Activated naive CD4-positive, alpha-beta T cell treated with anti-CD3 and anti-CD28 coated beads for 36 hours (primary cell): Measurements from ENCODE around the gene RALGAPA1. TPM values are rescaled to one million over a fixed set of nuclear protein-coding genes. Genes with fewer than 3 reads are reported as not detected.

Experiments
- CTCF ChIA-PET: fragments of 350-600 bp; sonication (Branson Sonifier 250); formaldehyde crosslinking; loops from one replicate; lab custom pipeline; 2021; ENCODE audit warnings: antibody characterized with exemption; lab: Charles Lee
- DNase-seq: peaks from one replicate; pipeline ENCODE4 v3.0.0-alpha.2; 2020
- H3K27ac Mint-ChIP-seq: one replicate; pipeline ENCODE4 v1.8.0; 2021; ENCODE audit warnings: mild to moderate bottlenecking, mixed read lengths
- H3K27me3 Mint-ChIP-seq: one replicate; pipeline ENCODE4 v1.8.0; 2021; ENCODE audit warnings: low read depth, mixed read lengths
- H3K36me3 Mint-ChIP-seq: one replicate; pipeline ENCODE4 v1.8.0; 2021; ENCODE audit warnings: low read depth, mixed read lengths
- H3K4me1 Mint-ChIP-seq: one replicate; pipeline ENCODE4 v1.8.0; 2021; ENCODE audit warnings: low read depth, mixed read lengths
- H3K4me3 Mint-ChIP-seq: one replicate; pipeline ENCODE4 v1.8.0; 2021; ENCODE audit warnings: mild to moderate bottlenecking, moderate library complexity, mixed read lengths
- H3K9me3 Mint-ChIP-seq: one replicate; pipeline ENCODE4 v1.8.0; 2021; ENCODE audit warnings: mixed read lengths
- intact Hi-C: fragments of 100-400 bp; cut with micrococcal nuclease; formaldehyde crosslinking; loops from one replicate; pipeline ENCODE4 v1.15.1; 2023
- total RNA-seq, 2 experiments: library from RNA; stranded (reverse); gene quantifications; one replicate each; pipeline ENCODE4 v1.2.3, GENCODE V29; 2021

The RALGAPA1 gene
- total RNA-seq, 2 experiments from 2014 or later: 18.6 to 21.0 TPM

- DNase-seq: no peak
- no peaks in the 10 kb centered on the region for H3K27me3 Mint-ChIP-seq
- H3K4me1 Mint-ChIP-seq: no peaks in the 10 kb centered on the region
- CTCF ChIA-PET: no interaction called here
- H3K36me3 Mint-ChIP-seq: peaks cover 10% of the 10 kb centered on the region
- H3K9me3 Mint-ChIP-seq: no peaks in the 10 kb centered on the region
- H3K4me3 Mint-ChIP-seq: no peak overlapping the region
- H3K27ac Mint-ChIP-seq: no peak overlapping the region
- intact Hi-C loops: no loop called here
Measured at GRCh38 chr14:35543006-35543405, 266.1 kb downstream of the RALGAPA1 start.

- no peak overlapping the region for H3K27ac Mint-ChIP-seq
- H3K4me3 Mint-ChIP-seq: no peak overlapping the region
- CTCF ChIA-PET: no interaction called here
- no peak for DNase-seq
- H3K9me3 Mint-ChIP-seq: no peaks in the 10 kb centered on the region
- H3K36me3 Mint-ChIP-seq: peaks cover 10% of the 10 kb centered on the region
- peaks cover 19% of the 10 kb centered on the region for H3K27me3 Mint-ChIP-seq
- intact Hi-C loops: loop anchor here (10.0 kb wide), 1 partner anchor 245 kb away; the partner anchor contains the start of gene PSMA6
- peaks cover 6% of the 10 kb centered on the region for H3K4me1 Mint-ChIP-seq
Measured at GRCh38 chr14:35539969-35540368, 269.1 kb downstream of the RALGAPA1 start.

- Mint-ChIP-seq H3K9me3 (no peaks in the 10 kb centered on the region), H3K4me1 (peaks cover 10% of the 10 kb centered on the region), H3K27ac (no peak overlapping the region), H3K4me3 (no peak overlapping the region), H3K27me3 (peaks cover 46% of the 10 kb centered on the region), H3K36me3 (peaks cover 5% of the 10 kb centered on the region)
- intact Hi-C loops: loop anchor here (2.0 to 10.0 kb wide), 4 partner anchors 97 to 291 kb away; partner anchors contain the start of genes BRMS1L, PSMA6 and RALGAPA1
- no peak for DNase-seq
- CTCF ChIA-PET: no interaction called here
Measured at GRCh38 chr14:35535483-35536112, 273.5 kb downstream of the RALGAPA1 start.

- Mint-ChIP-seq H3K4me3 (peak overlapping the region; percentile 63), H3K27me3 (peaks cover 50% of the 10 kb centered on the region), H3K36me3 (peaks cover 4% of the 10 kb centered on the region), H3K27ac (no peak overlapping the region), H3K9me3 (no peaks in the 10 kb centered on the region), H3K4me1 (peaks cover 10% of the 10 kb centered on the region)
- CTCF ChIA-PET: no interaction called here
- peak; percentile 78 for DNase-seq
- intact Hi-C loops: loop anchor here (2.0 to 10.0 kb wide), 4 partner anchors 96 to 292 kb away; partner anchors contain the start of genes BRMS1L, PSMA6 and RALGAPA1
Measured at GRCh38 chr14:35534873-35535482, 274.1 kb downstream of the RALGAPA1 start.

- peak overlapping the region; percentile 73 for H3K4me3 Mint-ChIP-seq
- no peak overlapping the region for H3K27ac Mint-ChIP-seq
- peak; percentile 20 for DNase-seq
- peaks cover 55% of the 10 kb centered on the region for H3K27me3 Mint-ChIP-seq
- no peaks in the 10 kb centered on the region for H3K36me3 Mint-ChIP-seq
- intact Hi-C loops: loop anchor here (2.0 to 10.0 kb wide), 4 partner anchors 96 to 292 kb away; partner anchors contain the start of genes BRMS1L, PSMA6 and RALGAPA1
- CTCF ChIA-PET: interaction anchor here (1.3 kb wide), 1 partner anchor 283 kb away, joined by 3 read pairs; no protein-coding TSS in a partner anchor
- peaks cover 10% of the 10 kb centered on the region for H3K4me1 Mint-ChIP-seq
- H3K9me3 Mint-ChIP-seq: no peaks in the 10 kb centered on the region
Measured at GRCh38 chr14:35534208-35534872, 274.8 kb downstream of the RALGAPA1 start.

GRCh38 chr14:35533357-35534207 is 275.5 kb downstream of the RALGAPA1 start, which contains the start of gene INSM2:
Gene INSM2 (plus strand): TSS chr14:35534164. CDS start chr14:35534253, 89 bp downstream.
- peak within 1 kb of the TSS; percentile 73 for H3K4me3 Mint-ChIP-seq
- H3K27ac Mint-ChIP-seq: no peak within 1 kb of the TSS
- H3K36me3 Mint-ChIP-seq: no peaks in the 10 kb centered on the region
- H3K4me1 Mint-ChIP-seq: peaks cover 10% of the 10 kb centered on the region
- no peaks in the 10 kb centered on the region for H3K9me3 Mint-ChIP-seq
- H3K27me3 Mint-ChIP-seq: peaks cover 61% of the 10 kb centered on the region
- peak; percentile 61 for DNase-seq
- CTCF ChIA-PET: interaction anchor here (1.3 kb wide), 1 partner anchor 284 kb away, joined by 3 read pairs; no protein-coding TSS in a partner anchor
- intact Hi-C loops: loop anchor here (1.0 to 10.0 kb wide), 5 partner anchors 95 to 293 kb away; partner anchors contain the start of genes BRMS1L, PSMA6 and RALGAPA1

- Mint-ChIP-seq H3K9me3 (no peaks in the 10 kb centered on the region), H3K4me1 (peaks cover 10% of the 10 kb centered on the region), H3K4me3 (peak overlapping the region; percentile 73), H3K27ac (no peak overlapping the region), H3K36me3 (no peaks in the 10 kb centered on the region), H3K27me3 (peaks cover 64% of the 10 kb centered on the region)
- intact Hi-C loops: loop anchor here (1.0 to 10.0 kb wide), 2 partner anchors 154 to 238 kb away; partner anchors contain the start of gene PSMA6
- no peak for DNase-seq
- CTCF ChIA-PET: interaction anchor here (1.3 kb wide), 1 partner anchor 285 kb away, joined by 3 read pairs; no protein-coding TSS in a partner anchor
Measured at GRCh38 chr14:35532783-35533356, 276.2 kb downstream of the RALGAPA1 start.

- Mint-ChIP-seq H3K4me3 (no peak overlapping the region), H3K4me1 (peaks cover 10% of the 10 kb centered on the region), H3K36me3 (no peaks in the 10 kb centered on the region), H3K9me3 (no peaks in the 10 kb centered on the region), H3K27ac (no peak overlapping the region), H3K27me3 (peaks cover 67% of the 10 kb centered on the region)
- intact Hi-C loops: loop anchor here (10.0 kb wide), 1 partner anchor 237 kb away; the partner anchor contains the start of gene PSMA6
- DNase-seq: no peak
- CTCF ChIA-PET: interaction anchor here (0.8 kb wide), 1 partner anchor 12 kb away, joined by 3 read pairs; no protein-coding TSS in a partner anchor
Measured at GRCh38 chr14:35531960-35532747, 276.9 kb downstream of the RALGAPA1 start.

- H3K9me3 Mint-ChIP-seq: no peaks in the 10 kb centered on the region
- H3K27ac Mint-ChIP-seq: no peak overlapping the region
- intact Hi-C loops: no loop called here
- H3K27me3 Mint-ChIP-seq: peaks cover 37% of the 10 kb centered on the region
- DNase-seq: no peak
- H3K36me3 Mint-ChIP-seq: no peaks in the 10 kb centered on the region
- H3K4me3 Mint-ChIP-seq: no peak overlapping the region
- CTCF ChIA-PET: no interaction called here
- H3K4me1 Mint-ChIP-seq: no peaks in the 10 kb centered on the region
Measured at GRCh38 chr14:35526962-35527361, 282.1 kb downstream of the RALGAPA1 start.

GRCh38 chr14:35525695-35526094 is 283.4 kb downstream of the RALGAPA1 start:
- Mint-ChIP-seq H3K4me1 (no peaks in the 10 kb centered on the region), H3K27me3 (peaks cover 27% of the 10 kb centered on the region), H3K9me3 (no peaks in the 10 kb centered on the region), H3K27ac (no peak overlapping the region), H3K4me3 (no peak overlapping the region), H3K36me3 (no peaks in the 10 kb centered on the region)
- intact Hi-C loops: no loop called here
- DNase-seq: no peak
- CTCF ChIA-PET: no interaction called here
